Stomach (tissue), 4 donors: ENCODE data around the gene AQP7.
A peak's percentile ranks its signal among the peaks of the same experiment; 100 is the strongest.

Source experiments
- POLR2A ChIP-seq, 4 donors: fragments of 450-650 bp; IDR thresholded peaks; one replicate each; pipeline ENCODE4 v1.6.1; 2016; ENCODE audit warnings: antibody characterized with exemption in 4 of 4, control low read depth in 2 of 4, mild to moderate bottlenecking in 1 of 4, moderate library complexity in 1 of 4
- POLR2AphosphoS5 ChIP-seq, 3 donors: sonication (generic); formaldehyde crosslinking; IDR thresholded peaks; one replicate each; pipeline ENCODE4 v1.6.1; 2016; ENCODE audit warnings: antibody characterized with exemption in 3 of 3

- TF ChIP-seq POLR2AphosphoS5 (IDR thresholded peaks at IDR 0.05) (peak in 2 of 3 donors; percentile 52 to 80), POLR2A (IDR thresholded peaks at IDR 0.05) (no peak)
Observed at GRCh38 chr9:33415501-33416038, 13.2 kb upstream of the AQP7 start.
